ENCODE data around the gene L1CAM.

GRCh38 chrX:153931151-153931550 is 45.2 kb upstream of the L1CAM start:
- TF ChIP-seq CTCF (IDR thresholded peaks at IDR 0.05) = no peak
- no peak for TF ChIP-seq POLR2A (IDR thresholded peaks at IDR 0.05)

Data from adrenal gland (tissue), 5 donors.